Measurements from ENCODE around the gene FOXO1.

GRCh38 chr13:40536443-40537113, 129.9 kb downstream of the FOXO1 start:
- TF ChIP-seq POLR2A (IDR thresholded peaks at IDR 0.05) (no peak), CTCF (IDR thresholded peaks at IDR 0.05) (no peak)
